PC-3 (cell line): ENCODE measurements around the gene KDM3A.

Source experiments
- EZH2 ChIP-seq: fragments of 300-600 bp; sonication (generic); IDR thresholded peaks from one replicate; pipeline ENCODE4 v1.6.1; 2017; ENCODE audit warnings: antibody characterized with exemption, mild to moderate bottlenecking, low read length; ENCODE audit not compliant: unreplicated experiment
- TF ChIP-seq, protein P1 (sequence below): fragments of 300-600 bp; sonication (generic); conservative IDR thresholded peaks from 2 replicates; pipeline ENCODE4 v1.5.1; 2017; ENCODE audit warnings: antibody characterized with exemption, low read depth, mild to moderate bottlenecking, low read length

GRCh38 chr2:86533589-86533988 lies 92.4 kb downstream of the KDM3A start:
- TF ChIP-seq, protein P1, sequence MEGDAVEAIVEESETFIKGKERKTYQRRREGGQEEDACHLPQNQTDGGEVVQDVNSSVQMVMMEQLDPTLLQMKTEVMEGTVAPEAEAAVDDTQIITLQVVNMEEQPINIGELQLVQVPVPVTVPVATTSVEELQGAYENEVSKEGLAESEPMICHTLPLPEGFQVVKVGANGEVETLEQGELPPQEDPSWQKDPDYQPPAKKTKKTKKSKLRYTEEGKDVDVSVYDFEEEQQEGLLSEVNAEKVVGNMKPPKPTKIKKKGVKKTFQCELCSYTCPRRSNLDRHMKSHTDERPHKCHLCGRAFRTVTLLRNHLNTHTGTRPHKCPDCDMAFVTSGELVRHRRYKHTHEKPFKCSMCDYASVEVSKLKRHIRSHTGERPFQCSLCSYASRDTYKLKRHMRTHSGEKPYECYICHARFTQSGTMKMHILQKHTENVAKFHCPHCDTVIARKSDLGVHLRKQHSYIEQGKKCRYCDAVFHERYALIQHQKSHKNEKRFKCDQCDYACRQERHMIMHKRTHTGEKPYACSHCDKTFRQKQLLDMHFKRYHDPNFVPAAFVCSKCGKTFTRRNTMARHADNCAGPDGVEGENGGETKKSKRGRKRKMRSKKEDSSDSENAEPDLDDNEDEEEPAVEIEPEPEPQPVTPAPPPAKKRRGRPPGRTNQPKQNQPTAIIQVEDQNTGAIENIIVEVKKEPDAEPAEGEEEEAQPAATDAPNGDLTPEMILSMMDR = no peak
- TF ChIP-seq EZH2 = no peak
